ENCODE measurements around the gene ZNF101.

ZNF101 gene

GRCh38 chr19:19668230-19669012 is at the start of gene ZNF101:
ZNF101 (plus strand) TSS chr19:19668839; CDS start chr19:19668964, 125 bp downstream.
- peak; percentile 37 for DNase-seq (ENCODE audit: low read depth, low spot score)
- ChIA-PET POLR2A (interaction anchor here (1.2 kb wide), 3 partner anchors 65 to 197 kb away, joined by 3 to 7 read pairs (median 4); partner anchors contain the start of genes ZNF14 and ZNF253), CTCF (interaction anchor here (0.9 to 1.4 kb wide), 2 partner anchors 136 to 292 kb away, joined by 4 to 5 read pairs; no protein-coding TSS in a partner anchor)
- TF ChIP-seq, protein P1, sequence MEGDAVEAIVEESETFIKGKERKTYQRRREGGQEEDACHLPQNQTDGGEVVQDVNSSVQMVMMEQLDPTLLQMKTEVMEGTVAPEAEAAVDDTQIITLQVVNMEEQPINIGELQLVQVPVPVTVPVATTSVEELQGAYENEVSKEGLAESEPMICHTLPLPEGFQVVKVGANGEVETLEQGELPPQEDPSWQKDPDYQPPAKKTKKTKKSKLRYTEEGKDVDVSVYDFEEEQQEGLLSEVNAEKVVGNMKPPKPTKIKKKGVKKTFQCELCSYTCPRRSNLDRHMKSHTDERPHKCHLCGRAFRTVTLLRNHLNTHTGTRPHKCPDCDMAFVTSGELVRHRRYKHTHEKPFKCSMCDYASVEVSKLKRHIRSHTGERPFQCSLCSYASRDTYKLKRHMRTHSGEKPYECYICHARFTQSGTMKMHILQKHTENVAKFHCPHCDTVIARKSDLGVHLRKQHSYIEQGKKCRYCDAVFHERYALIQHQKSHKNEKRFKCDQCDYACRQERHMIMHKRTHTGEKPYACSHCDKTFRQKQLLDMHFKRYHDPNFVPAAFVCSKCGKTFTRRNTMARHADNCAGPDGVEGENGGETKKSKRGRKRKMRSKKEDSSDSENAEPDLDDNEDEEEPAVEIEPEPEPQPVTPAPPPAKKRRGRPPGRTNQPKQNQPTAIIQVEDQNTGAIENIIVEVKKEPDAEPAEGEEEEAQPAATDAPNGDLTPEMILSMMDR (IDR thresholded peaks at IDR 0.05; ENCODE audit: insufficient read depth, low read length, missing control alignments): no peak
- peak within 1 kb of the TSS; percentile 88 for H3K4me3 ChIP-seq (ENCODE audit: low read depth, low read length)

DNA sequence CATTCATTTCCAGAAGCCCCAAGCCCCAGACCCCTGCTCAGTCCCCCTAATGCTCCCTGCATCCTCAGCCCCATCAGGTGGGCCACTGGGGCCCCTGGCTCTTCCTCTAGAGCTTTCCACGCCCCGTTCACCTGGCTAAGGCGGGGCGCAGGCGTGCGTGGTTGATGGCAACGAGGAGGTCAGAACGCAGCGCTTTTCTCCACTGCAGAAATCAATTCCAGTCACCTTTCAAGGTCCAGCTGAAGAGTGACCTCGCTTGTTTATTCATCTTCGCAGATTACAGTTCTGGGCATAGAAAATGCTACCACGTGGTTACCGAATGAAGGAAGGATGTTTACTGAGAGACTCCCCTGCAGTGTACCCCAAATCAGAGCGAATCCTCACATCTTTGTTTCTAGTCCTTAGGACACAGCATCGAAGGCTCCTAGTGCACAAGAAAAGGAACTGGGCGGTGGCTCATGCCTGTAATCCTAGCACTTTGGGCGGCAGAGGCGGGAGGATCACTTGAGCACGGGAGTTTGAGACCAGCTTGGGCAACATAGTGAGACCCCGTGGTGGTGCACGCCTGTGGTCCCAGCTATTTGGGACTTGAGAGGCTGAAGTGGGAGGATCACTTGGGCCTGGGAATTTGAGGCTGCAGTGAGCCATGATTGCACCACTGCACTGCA is 49.3 kb upstream of the ZNF101 start:
- TF ChIP-seq, protein P1 (IDR thresholded peaks at IDR 0.05; ENCODE audit: insufficient read depth, low read length, missing control alignments): no peak
- CTCF ChIA-PET: interaction anchor here (2.2 kb wide), 1 partner anchor 65 kb away, joined by 5 read pairs; no protein-coding TSS in a partner anchor
- no peak for DNase-seq (ENCODE audit: low read depth, low spot score)
- POLR2A ChIA-PET: no interaction called here
- H3K4me3 ChIP-seq (ENCODE audit: low read depth, low read length): peak overlapping the region; percentile 67

DNA sequence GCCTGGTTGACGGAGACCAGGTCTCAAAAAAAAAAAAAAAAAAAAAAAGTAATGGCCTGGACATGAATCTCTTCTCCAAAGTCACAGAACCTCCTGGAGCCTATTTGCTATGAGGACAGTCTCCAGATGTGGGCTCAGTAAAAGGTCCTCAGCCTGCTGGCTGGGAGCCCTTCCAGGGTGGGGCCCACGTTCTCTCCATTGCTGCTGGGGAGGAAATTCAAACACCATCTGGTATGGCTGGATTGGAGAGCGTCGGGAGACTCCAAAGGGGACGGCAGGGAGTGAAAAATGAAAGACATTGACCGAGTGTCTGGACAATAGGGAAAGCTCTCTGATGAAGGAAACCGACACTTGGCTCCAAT is 48.8 kb upstream of the ZNF101 start:
- TF ChIP-seq, protein P1 (IDR thresholded peaks at IDR 0.05; ENCODE audit: insufficient read depth, low read length, missing control alignments): no peak
- no peak overlapping the region for H3K4me3 ChIP-seq (ENCODE audit: low read depth, low read length)
- CTCF ChIA-PET: interaction anchor here (1.8 kb wide), 1 partner anchor 88 kb away, joined by 8 read pairs; no protein-coding TSS in a partner anchor
- POLR2A ChIA-PET: no interaction called here
- DNase-seq (ENCODE audit: low read depth, low spot score): no peak

DNA sequence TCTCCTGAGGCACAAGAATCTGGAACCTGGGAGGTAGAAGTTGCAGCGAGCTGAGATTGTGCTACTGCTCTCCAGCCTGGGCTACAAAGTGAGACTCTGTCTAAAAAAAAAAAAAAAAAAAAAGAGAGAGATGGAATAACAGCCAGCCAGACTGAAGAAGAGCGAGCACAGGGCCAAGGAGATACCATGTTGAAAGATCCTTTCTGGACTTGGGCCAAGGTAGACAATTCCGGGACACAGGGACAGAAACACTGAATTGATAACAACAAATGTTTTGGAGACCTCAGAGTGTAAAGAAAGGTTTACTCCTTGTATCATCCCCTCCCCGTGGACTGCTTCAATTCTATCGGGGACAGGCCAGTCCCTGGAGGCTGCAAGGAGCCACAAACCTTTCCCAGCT is 45.3 kb upstream of the ZNF101 start:
- TF ChIP-seq, protein P1 (IDR thresholded peaks at IDR 0.05; ENCODE audit: insufficient read depth, low read length, missing control alignments): no peak
- no peak overlapping the region for H3K4me3 ChIP-seq (ENCODE audit: low read depth, low read length)
- ChIA-PET POLR2A (no interaction called here), CTCF (interaction anchor here (0.8 to 2.3 kb wide), 3 partner anchors 21 to 92 kb away, joined by 3 to 8 read pairs (median 3); partner anchors contain the start of gene GMIP)
- DNase-seq (ENCODE audit: low read depth, low spot score): no peak

DNA sequence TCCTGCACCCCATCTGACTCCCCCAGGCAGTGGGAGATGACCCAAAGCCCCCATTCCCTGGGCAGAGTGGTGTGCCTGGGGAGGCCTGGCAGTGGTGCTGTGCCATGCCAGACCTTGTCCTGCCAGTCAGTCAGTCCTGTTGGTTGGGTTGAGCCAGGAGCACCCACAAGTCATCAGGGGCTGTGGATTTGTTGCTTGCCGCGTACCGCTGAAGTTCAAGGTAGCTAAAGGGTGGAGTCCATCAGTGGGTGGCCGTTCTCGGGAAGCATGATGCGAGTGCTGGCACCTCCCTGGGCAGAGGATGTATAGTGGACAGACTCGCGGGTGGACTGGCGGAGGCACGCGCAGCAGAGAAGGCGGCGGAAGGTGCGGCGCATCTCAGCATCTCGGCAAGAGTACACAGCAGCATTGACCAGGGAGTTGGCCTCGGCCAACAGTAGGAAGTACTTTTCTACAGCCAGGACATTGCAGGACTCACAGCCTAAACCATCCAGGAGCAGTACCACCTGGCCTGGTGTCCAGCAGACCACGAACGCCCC is 44.5 kb upstream of the ZNF101 start:
- POLR2A ChIA-PET: no interaction called here
- TF ChIP-seq, protein P1 (IDR thresholded peaks at IDR 0.05; ENCODE audit: insufficient read depth, low read length, missing control alignments): no peak
- no peak for DNase-seq (ENCODE audit: low read depth, low spot score)
- H3K4me3 ChIP-seq (ENCODE audit: low read depth, low read length): no peak overlapping the region
- CTCF ChIA-PET: interaction anchor here (0.7 to 2.3 kb wide), 4 partner anchors 20 to 102 kb away, joined by 3 to 8 read pairs (median 5); partner anchors contain the start of gene GMIP
